Measurements from ENCODE around the gene PAGE4.

- TF ChIP-seq JUND (CRISPR knock-in tag; IDR thresholded peaks at IDR 0.05) = no peak
- TF ChIP-seq NFIC (IDR thresholded peaks at IDR 0.05; ENCODE audit: low read length) = no peak
- TF ChIP-seq SMC3 (IDR thresholded peaks at IDR 0.05; ENCODE audit: low read length) = no peak
- TF ChIP-seq, protein P1, sequence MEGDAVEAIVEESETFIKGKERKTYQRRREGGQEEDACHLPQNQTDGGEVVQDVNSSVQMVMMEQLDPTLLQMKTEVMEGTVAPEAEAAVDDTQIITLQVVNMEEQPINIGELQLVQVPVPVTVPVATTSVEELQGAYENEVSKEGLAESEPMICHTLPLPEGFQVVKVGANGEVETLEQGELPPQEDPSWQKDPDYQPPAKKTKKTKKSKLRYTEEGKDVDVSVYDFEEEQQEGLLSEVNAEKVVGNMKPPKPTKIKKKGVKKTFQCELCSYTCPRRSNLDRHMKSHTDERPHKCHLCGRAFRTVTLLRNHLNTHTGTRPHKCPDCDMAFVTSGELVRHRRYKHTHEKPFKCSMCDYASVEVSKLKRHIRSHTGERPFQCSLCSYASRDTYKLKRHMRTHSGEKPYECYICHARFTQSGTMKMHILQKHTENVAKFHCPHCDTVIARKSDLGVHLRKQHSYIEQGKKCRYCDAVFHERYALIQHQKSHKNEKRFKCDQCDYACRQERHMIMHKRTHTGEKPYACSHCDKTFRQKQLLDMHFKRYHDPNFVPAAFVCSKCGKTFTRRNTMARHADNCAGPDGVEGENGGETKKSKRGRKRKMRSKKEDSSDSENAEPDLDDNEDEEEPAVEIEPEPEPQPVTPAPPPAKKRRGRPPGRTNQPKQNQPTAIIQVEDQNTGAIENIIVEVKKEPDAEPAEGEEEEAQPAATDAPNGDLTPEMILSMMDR (CRISPR knock-in tag; IDR thresholded peaks at IDR 0.05) = no peak
- TF ChIP-seq POLR2A (IDR thresholded peaks at IDR 0.05; ENCODE audit: insufficient read depth in 1 of 2, low read depth in 2 of 2, low read length in 2 of 2) = no peak
- no peak for TF ChIP-seq RAD21 (CRISPR knock-in tag; IDR thresholded peaks at IDR 0.05)
- TF ChIP-seq MXD4 (CRISPR knock-in tag; IDR thresholded peaks at IDR 0.05) = no peak
- TF ChIP-seq, protein P2, sequence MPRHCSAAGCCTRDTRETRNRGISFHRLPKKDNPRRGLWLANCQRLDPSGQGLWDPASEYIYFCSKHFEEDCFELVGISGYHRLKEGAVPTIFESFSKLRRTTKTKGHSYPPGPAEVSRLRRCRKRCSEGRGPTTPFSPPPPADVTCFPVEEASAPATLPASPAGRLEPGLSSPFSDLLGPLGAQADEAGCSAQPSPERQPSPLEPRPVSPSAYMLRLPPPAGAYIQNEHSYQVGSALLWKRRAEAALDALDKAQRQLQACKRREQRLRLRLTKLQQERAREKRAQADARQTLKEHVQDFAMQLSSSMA (CRISPR knock-in tag; IDR thresholded peaks at IDR 0.05) = no peak
- TF ChIP-seq FOXM1 (CRISPR knock-in tag; IDR thresholded peaks at IDR 0.05) = no peak
- no peak for TF ChIP-seq RNF2 (conservative IDR thresholded peaks at IDR 0.05; ENCODE audit: low read depth)
- TF ChIP-seq PATZ1 (CRISPR knock-in tag; IDR thresholded peaks at IDR 0.05) = no peak
Measured at GRCh38 chrX:49816435-49816834, 12.7 kb upstream of the PAGE4 start.
